ENCODE data around the gene PTAR1.
A peak's percentile ranks its signal among the peaks of the same experiment; 100 is the strongest.

PTAR1 gene

DNA sequence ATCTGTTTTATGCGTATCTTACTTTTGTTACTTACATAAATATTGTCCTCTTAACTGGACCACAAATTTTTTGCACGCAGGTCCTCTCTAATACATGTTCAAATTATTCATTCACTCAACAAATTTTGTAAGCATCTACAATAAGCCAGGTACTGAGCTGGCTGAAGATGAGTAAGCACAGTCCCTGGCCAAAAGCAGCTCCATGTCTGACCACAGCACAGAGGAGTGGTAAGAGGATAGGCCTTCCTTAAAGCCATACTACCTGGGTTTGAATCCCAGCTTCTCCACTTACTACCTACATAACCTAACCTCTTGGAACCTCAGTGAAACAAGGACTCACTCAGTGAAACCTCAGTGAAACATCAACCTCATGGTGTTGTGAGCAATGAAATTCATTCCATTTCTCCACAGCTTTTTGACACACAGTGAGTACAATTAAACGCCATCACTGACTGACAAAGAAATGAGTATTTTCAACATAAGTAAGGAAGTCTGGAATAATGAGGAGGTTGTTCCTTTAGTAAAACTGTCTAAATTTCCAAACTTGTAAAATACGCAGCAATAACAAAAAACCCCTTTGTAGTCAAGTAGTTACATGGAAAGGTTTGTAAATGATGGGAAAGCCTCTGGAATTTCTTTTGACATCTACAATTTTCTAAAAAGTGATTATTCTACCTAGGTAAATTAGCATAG lies 15.0 kb downstream of the PTAR1 start:
- Histone ChIP-seq H3K36me3 (ENCODE audit: low read depth) (peaks cover 64% of the 10 kb centered on the region), H3K27me3 (ENCODE audit: insufficient read depth, poor library complexity, severe bottlenecking) (no peaks in the 10 kb centered on the region), H3K4me3 (ENCODE audit: severe bottlenecking) (no peak overlapping the region), H3K9me3 (ENCODE audit: severe bottlenecking) (no peaks in the 10 kb centered on the region), H3K27ac (ENCODE audit: poor library complexity, severe bottlenecking) (no peak overlapping the region), H3K4me1 (ENCODE audit: insufficient read depth, poor library complexity, severe bottlenecking) (no peaks in the 10 kb centered on the region)
- TF ChIP-seq, protein P1, sequence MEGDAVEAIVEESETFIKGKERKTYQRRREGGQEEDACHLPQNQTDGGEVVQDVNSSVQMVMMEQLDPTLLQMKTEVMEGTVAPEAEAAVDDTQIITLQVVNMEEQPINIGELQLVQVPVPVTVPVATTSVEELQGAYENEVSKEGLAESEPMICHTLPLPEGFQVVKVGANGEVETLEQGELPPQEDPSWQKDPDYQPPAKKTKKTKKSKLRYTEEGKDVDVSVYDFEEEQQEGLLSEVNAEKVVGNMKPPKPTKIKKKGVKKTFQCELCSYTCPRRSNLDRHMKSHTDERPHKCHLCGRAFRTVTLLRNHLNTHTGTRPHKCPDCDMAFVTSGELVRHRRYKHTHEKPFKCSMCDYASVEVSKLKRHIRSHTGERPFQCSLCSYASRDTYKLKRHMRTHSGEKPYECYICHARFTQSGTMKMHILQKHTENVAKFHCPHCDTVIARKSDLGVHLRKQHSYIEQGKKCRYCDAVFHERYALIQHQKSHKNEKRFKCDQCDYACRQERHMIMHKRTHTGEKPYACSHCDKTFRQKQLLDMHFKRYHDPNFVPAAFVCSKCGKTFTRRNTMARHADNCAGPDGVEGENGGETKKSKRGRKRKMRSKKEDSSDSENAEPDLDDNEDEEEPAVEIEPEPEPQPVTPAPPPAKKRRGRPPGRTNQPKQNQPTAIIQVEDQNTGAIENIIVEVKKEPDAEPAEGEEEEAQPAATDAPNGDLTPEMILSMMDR (IDR thresholded peaks at IDR 0.05; ENCODE audit: poor library complexity, severe bottlenecking): no peak
- DNase-seq (ENCODE audit: low spot score) (no peak), ATAC-seq (ENCODE audit: low read depth) (peak; percentile 70)

GRCh38 chr9:69743930-69744329 lies 15.9 kb downstream of the PTAR1 start:
- Histone ChIP-seq H3K4me3 (ENCODE audit: severe bottlenecking) (no peak overlapping the region), H3K36me3 (ENCODE audit: low read depth) (peaks cover 63% of the 10 kb centered on the region), H3K4me1 (ENCODE audit: insufficient read depth, poor library complexity, severe bottlenecking) (no peaks in the 10 kb centered on the region), H3K27ac (ENCODE audit: poor library complexity, severe bottlenecking) (no peak overlapping the region), H3K9me3 (ENCODE audit: severe bottlenecking) (no peaks in the 10 kb centered on the region), H3K27me3 (ENCODE audit: insufficient read depth, poor library complexity, severe bottlenecking) (no peaks in the 10 kb centered on the region)
- TF ChIP-seq, protein P1 (IDR thresholded peaks at IDR 0.05; ENCODE audit: poor library complexity, severe bottlenecking): no peak
- no peak for DNase-seq (ENCODE audit: low spot score)
- no peak for ATAC-seq (ENCODE audit: low read depth)

DNA sequence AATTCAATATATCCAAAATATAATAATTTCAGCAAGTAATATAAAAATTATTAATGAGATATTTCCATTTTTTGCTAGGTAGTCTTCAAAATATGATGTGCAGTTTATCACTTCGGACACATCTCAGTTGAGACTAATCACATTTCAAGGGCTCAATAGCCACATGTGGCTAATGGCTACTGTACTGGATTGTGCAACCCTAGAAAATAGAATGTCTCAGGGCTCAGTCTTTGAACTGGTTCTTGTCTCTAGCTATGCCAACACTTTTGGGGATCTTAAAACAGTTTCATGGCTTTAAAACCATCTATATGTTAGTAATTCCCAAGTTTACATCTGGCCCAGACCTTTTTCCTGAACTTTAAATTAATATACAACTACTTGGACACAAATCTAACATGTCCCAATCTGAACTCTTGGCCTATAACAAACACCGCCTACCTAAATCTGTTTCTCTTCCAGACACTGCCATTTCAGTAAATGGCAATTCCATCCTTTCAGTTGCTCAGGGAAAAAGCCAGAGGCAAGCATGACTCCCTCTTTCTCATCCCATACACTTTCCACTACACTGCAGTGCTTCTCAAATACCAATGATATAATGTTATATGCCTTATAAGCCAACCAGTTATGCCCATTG lies 18.8 kb downstream of the PTAR1 start:
- no peak overlapping the region for H3K27ac ChIP-seq (ENCODE audit: poor library complexity, severe bottlenecking)
- no peaks in the 10 kb centered on the region for H3K27me3 ChIP-seq (ENCODE audit: insufficient read depth, poor library complexity, severe bottlenecking)
- TF ChIP-seq, protein P1 (IDR thresholded peaks at IDR 0.05; ENCODE audit: poor library complexity, severe bottlenecking): no peak
- ATAC-seq (ENCODE audit: low read depth): no peak
- peaks cover 51% of the 10 kb centered on the region for H3K36me3 ChIP-seq (ENCODE audit: low read depth)
- DNase-seq (ENCODE audit: low spot score): no peak
- no peaks in the 10 kb centered on the region for H3K4me1 ChIP-seq (ENCODE audit: insufficient read depth, poor library complexity, severe bottlenecking)
- H3K4me3 ChIP-seq (ENCODE audit: severe bottlenecking): no peak overlapping the region
- no peaks in the 10 kb centered on the region for H3K9me3 ChIP-seq (ENCODE audit: severe bottlenecking)

- Histone ChIP-seq H3K4me3 (ENCODE audit: severe bottlenecking) (no peak overlapping the region), H3K9me3 (ENCODE audit: severe bottlenecking) (no peaks in the 10 kb centered on the region), H3K27ac (ENCODE audit: poor library complexity, severe bottlenecking) (no peak overlapping the region), H3K27me3 (ENCODE audit: insufficient read depth, poor library complexity, severe bottlenecking) (no peaks in the 10 kb centered on the region), H3K4me1 (ENCODE audit: insufficient read depth, poor library complexity, severe bottlenecking) (no peaks in the 10 kb centered on the region), H3K36me3 (ENCODE audit: low read depth) (peaks cover 85% of the 10 kb centered on the region)
- no peak for DNase-seq (ENCODE audit: low spot score)
- ATAC-seq (ENCODE audit: low read depth): no peak
- TF ChIP-seq, protein P1 (IDR thresholded peaks at IDR 0.05; ENCODE audit: poor library complexity, severe bottlenecking): no peak
These were observed 28.5 kb downstream of the PTAR1 start for GRCh38 chr9:69731348-69731747.

DNA sequence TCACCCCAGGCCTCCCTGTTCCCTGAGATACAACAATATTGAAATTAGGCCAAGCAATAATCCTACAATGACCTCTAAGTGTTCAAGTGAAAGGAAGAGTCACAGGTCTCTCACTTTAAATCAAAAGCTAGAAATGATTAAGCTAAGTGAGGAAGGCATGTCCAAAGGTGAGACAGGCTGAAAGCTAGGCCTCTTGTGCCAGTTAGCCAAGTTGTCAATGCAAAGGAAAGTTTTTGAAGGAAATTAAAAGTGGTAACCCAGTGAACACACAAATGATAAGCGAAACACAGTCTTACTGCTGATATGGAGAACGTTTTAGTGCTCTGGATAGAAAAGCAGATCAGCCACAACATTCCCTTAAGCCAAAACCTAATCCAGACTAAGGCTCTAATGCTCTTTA lies 39.8 kb downstream of the PTAR1 start:
- H3K4me3 ChIP-seq (ENCODE audit: severe bottlenecking): no peak overlapping the region
- peaks cover 52% of the 10 kb centered on the region for H3K36me3 ChIP-seq (ENCODE audit: low read depth)
- ATAC-seq (ENCODE audit: low read depth) (no peak), DNase-seq (ENCODE audit: low spot score) (no peak)
- TF ChIP-seq, protein P1 (IDR thresholded peaks at IDR 0.05; ENCODE audit: poor library complexity, severe bottlenecking): no peak
- H3K4me1 ChIP-seq (ENCODE audit: insufficient read depth, poor library complexity, severe bottlenecking): no peaks in the 10 kb centered on the region
- no peak overlapping the region for H3K27ac ChIP-seq (ENCODE audit: poor library complexity, severe bottlenecking)
- H3K9me3 ChIP-seq (ENCODE audit: severe bottlenecking): no peaks in the 10 kb centered on the region
- no peaks in the 10 kb centered on the region for H3K27me3 ChIP-seq (ENCODE audit: insufficient read depth, poor library complexity, severe bottlenecking)
